HEK293T (cell line): ENCODE measurements around the gene OCA2.

Experiments
- ARNT ChIP-seq: fragments of 450-650 bp; IDR thresholded peaks from 2 replicates; pipeline ENCODE4 v1.6.1; 2017; ENCODE audit warnings: mild to moderate bottlenecking
- BHLHE40 ChIP-seq: fragments of 450-650 bp; IDR thresholded peaks from 2 replicates; pipeline ENCODE4 v1.6.1; 2016; ENCODE audit warnings: mild to moderate bottlenecking, moderate library complexity, borderline replicate concordance
- CTBP1 ChIP-seq: fragments of 450-650 bp; IDR thresholded peaks from 2 replicates; pipeline ENCODE4 v1.6.1; 2016; ENCODE audit warnings: borderline replicate concordance
- ELF4 ChIP-seq: fragments of 450-650 bp; IDR thresholded peaks from 2 replicates; pipeline ENCODE4 v1.6.1; 2017; ENCODE audit warnings: antibody characterized with exemption
- FOXA1 ChIP-seq: fragments of 450-650 bp; IDR thresholded peaks from 2 replicates; pipeline ENCODE4 v1.6.1; 2016; ENCODE audit warnings: mild to moderate bottlenecking
- FOXM1 ChIP-seq: fragments of 450-650 bp; IDR thresholded peaks from 2 replicates; pipeline ENCODE4 v1.6.1; 2017; ENCODE audit warnings: mild to moderate bottlenecking, borderline replicate concordance
- HDGF ChIP-seq: fragments of 450-650 bp; IDR thresholded peaks from 2 replicates; pipeline ENCODE4 v1.6.1; 2017; ENCODE audit warnings: antibody characterized with exemption, borderline replicate concordance
- NFRKB ChIP-seq: fragments of 450-650 bp; IDR thresholded peaks from 2 replicates; pipeline ENCODE4 v1.6.1; 2016; ENCODE audit warnings: mild to moderate bottlenecking, moderate library complexity
- SP1 ChIP-seq: fragments of 450-650 bp; IDR thresholded peaks from 2 replicates; pipeline ENCODE4 v1.6.1; 2017
- SUZ12 ChIP-seq: fragments of 450-650 bp; IDR thresholded peaks from 2 replicates; pipeline ENCODE4 v1.6.1; 2016; ENCODE audit warnings: mild to moderate bottlenecking
- ZNF384 ChIP-seq: fragments of 450-650 bp; IDR thresholded peaks from 2 replicates; pipeline ENCODE4 v1.6.1; 2016

DNA sequence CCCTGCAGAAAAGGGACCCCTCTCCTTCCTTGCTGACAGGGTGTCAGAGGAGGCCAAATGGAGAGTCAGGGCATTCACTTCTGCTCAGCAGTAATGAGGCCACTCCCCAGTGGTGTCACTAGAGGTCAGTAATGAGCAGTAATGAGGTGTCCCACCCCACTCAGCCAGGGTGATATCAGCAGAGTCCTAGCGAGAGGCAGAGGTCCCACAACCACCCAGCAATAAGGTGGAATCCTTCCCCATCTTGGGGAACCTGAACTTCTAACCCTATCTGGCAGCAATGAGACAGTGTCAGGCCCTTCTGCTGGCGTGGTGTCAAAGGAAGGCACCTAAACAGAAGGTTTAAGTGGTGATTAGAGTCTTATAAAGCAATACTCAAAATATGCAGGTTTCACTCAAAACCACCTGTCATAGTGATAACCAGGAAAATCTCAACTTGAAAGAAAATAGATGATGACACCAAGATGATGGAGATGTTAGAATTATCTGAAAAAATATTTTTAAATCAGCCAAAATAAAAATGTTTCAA is 12.9 kb downstream of the OCA2 start:
- TF ChIP-seq FOXA1 (no peak), SUZ12 (no peak), ARNT (no peak), CTBP1 (no peak), HDGF (no peak), FOXM1 (no peak), NFRKB (no peak), BHLHE40 (no peak), ZNF384 (no peak), SP1 (no peak), ELF4 (no peak)
